IgD-negative memory B cell (primary cell): ENCODE results near the gene CC2D2A. TPM values are rescaled to one million over a fixed set of nuclear protein-coding genes. Genes with fewer than 3 reads are reported as not detected.

ENCODE experiments used
- polyA plus RNA-seq: library from polyadenylated mRNA; unstranded; fragments of 300-500 nt; fragmentation: Illumina TruSeq; gene quantifications from one replicate; pipeline ENCODE4 v1.2.3, GENCODE V29; 2021

Gene CC2D2A
- polyA plus RNA-seq, 1 donor from 2014 or later: not detected

Other genes starting within 250 kb of the CC2D2A start
- gene C1QTNF7, start 41.8 kb upstream of the CC2D2A start, polyA plus RNA-seq: not detected
- 53.0 TPM for gene FBXL5, start 185.5 kb downstream of the CC2D2A start, polyA plus RNA-seq
- 39.5 TPM for gene FAM200B, start 211.9 kb downstream of the CC2D2A start, polyA plus RNA-seq
- 0.21 TPM for gene BST1, start 233.2 kb downstream of the CC2D2A start, polyA plus RNA-seq